GM13976 (cell line): ENCODE data around the gene ESR2.

Experiments used
- DNase-seq: peaks from one replicate; pipeline ENCODE4 v3.0.0; 2012; ENCODE audit warnings: low spot score
- CTCF ChIP-seq: IDR thresholded peaks from 2 replicates; pipeline ENCODE4 v1.5.1; 2012; ENCODE audit warnings: borderline replicate concordance, mild to moderate bottlenecking; ENCODE audit not compliant: insufficient read depth; ENCODE audit errors: extremely low read depth, missing control alignments, control extremely low read depth
- in situ Hi-C: fragments of 300-500 bp; cut with MboI; formaldehyde crosslinking; loops from one replicate; pipeline ENCODE4 v1.12.0; 2022; ENCODE audit warnings: low sequenced_read_pairs, mixed read lengths, inconsistent platforms; ENCODE audit not compliant: unreplicated experiment

ESR2 gene

GRCh38 chr14:64117671-64118402 is 176.3 kb downstream of the ESR2 start:
- no peak for DNase-seq
- no peak for TF ChIP-seq CTCF
- in situ Hi-C loops, result no loop called here

- no peak for DNase-seq
- TF ChIP-seq CTCF, result no peak
- in situ Hi-C loops, result no loop called here
These were observed 178.8 kb downstream of the ESR2 start for GRCh38 chr14:64115401-64115800.

GRCh38 chr14:64114796-64115195 is 179.4 kb downstream of the ESR2 start:
- DNase-seq, result no peak
- in situ Hi-C loops, result no loop called here

GRCh38 chr14:64114166-64114565 is 180.0 kb downstream of the ESR2 start:
- TF ChIP-seq CTCF, result no peak
- in situ Hi-C loops, result no loop called here
- no peak for DNase-seq

More at GRCh38 chr14:64114796-64115195, 179.4 kb downstream of the ESR2 start:
- no peak for TF ChIP-seq CTCF

GRCh38 chr14:64112867-64113678 is 181.1 kb downstream of the ESR2 start:
- no peak for DNase-seq
- in situ Hi-C loops, result no loop called here
- no peak for TF ChIP-seq CTCF

GRCh38 chr14:64110802-64111201 is 183.4 kb downstream of the ESR2 start:
- TF ChIP-seq CTCF, result no peak
- DNase-seq, result no peak
- in situ Hi-C loops, result no loop called here
